NCI-H1694 (cell line): ENCODE measurements around the gene MLN.
"Not testable (repeated sequence)": the region's sequence is repeated elsewhere in the genome, so short reads cannot be mapped to it uniquely, and the experiment has no call there.

ENCODE experiments used
- DNase-seq: peaks from one replicate; lab custom pipeline; 2025; lab: John Stamatoyannopoulos, UW

Gene MLN

GRCh38 chr6:33834401-33835392, 30.9 kb upstream of the MLN start:
- no peak for DNase-seq

GRCh38 chr6:33833599-33833998, 29.8 kb upstream of the MLN start:
- DNase-seq: no peak

- not testable (repeated sequence) for DNase-seq
Observed at GRCh38 chr6:33832831-33833230, 29.0 kb upstream of the MLN start.

- not testable (repeated sequence) for DNase-seq
Observed at GRCh38 chr6:33831725-33832124, 27.9 kb upstream of the MLN start.

- no peak for DNase-seq
Observed at GRCh38 chr6:33830635-33831240, 26.9 kb upstream of the MLN start.

- DNase-seq: no peak
Observed at GRCh38 chr6:33828764-33829731, 25.2 kb upstream of the MLN start.

GRCh38 chr6:33828452-33828763, 24.6 kb upstream of the MLN start:
- no peak for DNase-seq

GRCh38 chr6:33827546-33828451, 24.0 kb upstream of the MLN start:
- no peak for DNase-seq

- no peak for DNase-seq
Observed at GRCh38 chr6:33826537-33826936, 22.7 kb upstream of the MLN start.

- no peak for DNase-seq
Observed at GRCh38 chr6:33824461-33825154, 20.8 kb upstream of the MLN start.

- no peak for DNase-seq
Observed at GRCh38 chr6:33823806-33824205, 20.0 kb upstream of the MLN start.

GRCh38 chr6:33822575-33823395, 19.0 kb upstream of the MLN start:
- peak; percentile 36 for DNase-seq

GRCh38 chr6:33820784-33821520, 17.1 kb upstream of the MLN start:
- DNase-seq: no peak

GRCh38 chr6:33820243-33820642, 16.4 kb upstream of the MLN start:
- DNase-seq: peak; percentile 51

- DNase-seq: no peak
Observed at GRCh38 chr6:33819021-33819420, 15.2 kb upstream of the MLN start.

GRCh38 chr6:33818293-33818692, 14.5 kb upstream of the MLN start:
- no peak for DNase-seq

GRCh38 chr6:33817489-33817888, 13.7 kb upstream of the MLN start:
- DNase-seq: no peak

GRCh38 chr6:33816911-33817310, 13.1 kb upstream of the MLN start:
- no peak for DNase-seq

- DNase-seq: peak; percentile 54
Observed at GRCh38 chr6:33815854-33816253, 12.1 kb upstream of the MLN start.
